ENCODE measurements around the gene NTMT2.

DNA sequence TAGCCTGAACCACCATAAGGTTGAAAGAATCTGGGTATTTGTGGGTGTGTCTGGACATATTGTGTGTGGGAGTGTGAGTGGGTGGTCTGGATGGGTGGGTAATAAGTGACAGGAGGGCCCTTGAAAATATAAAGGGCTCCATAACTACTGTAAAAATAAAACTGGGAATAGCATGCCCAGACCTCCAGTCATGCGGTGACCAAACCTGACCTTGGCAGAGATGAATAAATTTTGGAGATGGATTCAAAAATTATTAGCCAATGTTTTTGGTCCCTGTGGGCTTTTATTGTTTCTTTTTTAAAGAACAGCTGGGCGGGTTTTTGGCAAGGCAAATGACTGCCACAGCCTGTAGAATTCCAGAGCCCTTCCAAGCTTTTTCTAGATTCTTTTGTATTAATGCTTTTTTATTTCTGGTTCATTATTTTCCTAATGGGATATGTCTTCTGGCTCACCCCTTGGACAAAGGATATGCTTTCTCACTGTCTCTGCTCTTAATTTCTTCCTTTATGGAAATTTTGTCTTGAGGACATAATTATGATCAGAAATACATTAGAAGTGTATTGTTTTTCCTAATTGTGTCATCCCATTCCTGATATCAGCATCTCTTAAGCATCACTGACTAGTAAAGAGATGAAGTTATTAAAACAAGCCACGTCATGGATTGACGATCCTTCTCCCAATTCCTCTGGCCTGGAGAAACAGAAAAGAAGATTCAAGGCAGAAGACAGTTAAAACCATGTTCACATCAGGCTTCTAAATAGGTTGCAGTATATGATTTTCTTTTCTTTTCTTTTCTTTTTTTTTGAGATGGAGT, 69.5 kb downstream of the NTMT2 start:
- TF ChIP-seq, protein P1, sequence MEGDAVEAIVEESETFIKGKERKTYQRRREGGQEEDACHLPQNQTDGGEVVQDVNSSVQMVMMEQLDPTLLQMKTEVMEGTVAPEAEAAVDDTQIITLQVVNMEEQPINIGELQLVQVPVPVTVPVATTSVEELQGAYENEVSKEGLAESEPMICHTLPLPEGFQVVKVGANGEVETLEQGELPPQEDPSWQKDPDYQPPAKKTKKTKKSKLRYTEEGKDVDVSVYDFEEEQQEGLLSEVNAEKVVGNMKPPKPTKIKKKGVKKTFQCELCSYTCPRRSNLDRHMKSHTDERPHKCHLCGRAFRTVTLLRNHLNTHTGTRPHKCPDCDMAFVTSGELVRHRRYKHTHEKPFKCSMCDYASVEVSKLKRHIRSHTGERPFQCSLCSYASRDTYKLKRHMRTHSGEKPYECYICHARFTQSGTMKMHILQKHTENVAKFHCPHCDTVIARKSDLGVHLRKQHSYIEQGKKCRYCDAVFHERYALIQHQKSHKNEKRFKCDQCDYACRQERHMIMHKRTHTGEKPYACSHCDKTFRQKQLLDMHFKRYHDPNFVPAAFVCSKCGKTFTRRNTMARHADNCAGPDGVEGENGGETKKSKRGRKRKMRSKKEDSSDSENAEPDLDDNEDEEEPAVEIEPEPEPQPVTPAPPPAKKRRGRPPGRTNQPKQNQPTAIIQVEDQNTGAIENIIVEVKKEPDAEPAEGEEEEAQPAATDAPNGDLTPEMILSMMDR (IDR thresholded peaks at IDR 0.05): no peak
- no peak for TF ChIP-seq EZH2 (IDR thresholded peaks at IDR 0.05)

Measured in neural progenitor cell (in vitro differentiated cells).